Measurements from ENCODE around the gene KLHL29. TPM values are rescaled to one million over a fixed set of nuclear protein-coding genes. Genes with fewer than 3 reads are reported as not detected.

The KLHL29 gene
- total RNA-seq, 1 experiment from 2014 or later: 43.1 TPM

- Mint-ChIP-seq H3K4me1 (ENCODE audit: insufficient read depth, unreplicated experiment) (peaks cover 16% of the 10 kb centered on the region), H3K27ac (ENCODE audit: low read depth, unreplicated experiment) (no peak overlapping the region), H3K9me3 (ENCODE audit: unreplicated experiment) (no peaks in the 10 kb centered on the region), H3K4me3 (ENCODE audit: unreplicated experiment) (no peak overlapping the region), H3K27me3 (ENCODE audit: insufficient read depth, unreplicated experiment) (no peaks in the 10 kb centered on the region), H3K36me3 (ENCODE audit: insufficient read depth, unreplicated experiment) (no peaks in the 10 kb centered on the region)
- ChIA-PET CTCF (no interaction called here), POLR2A (no interaction called here)
- BruUV-seq (replicated peaks): no TSS peak
- DNase-seq (ENCODE audit: unreplicated experiment): peak; percentile 47
- intact Hi-C loops (cut with micrococcal nuclease): no loop called here
- TF ChIP-seq CTCF (IDR thresholded peaks at IDR 0.05; ENCODE audit: unreplicated experiment): no peak
Observed at GRCh38 chr2:23508066-23508390, 123.0 kb downstream of the KLHL29 start.

- Mint-ChIP-seq H3K36me3 (ENCODE audit: insufficient read depth, unreplicated experiment) (no peaks in the 10 kb centered on the region), H3K4me3 (ENCODE audit: unreplicated experiment) (no peak overlapping the region), H3K9me3 (ENCODE audit: unreplicated experiment) (no peaks in the 10 kb centered on the region), H3K27ac (ENCODE audit: low read depth, unreplicated experiment) (no peak overlapping the region), H3K27me3 (ENCODE audit: insufficient read depth, unreplicated experiment) (no peaks in the 10 kb centered on the region), H3K4me1 (ENCODE audit: insufficient read depth, unreplicated experiment) (peaks cover 16% of the 10 kb centered on the region)
- CTCF ChIA-PET: interaction anchor here (0.7 kb wide), 1 partner anchor 443 kb away, joined by 3 read pairs; no protein-coding TSS in a partner anchor
- TF ChIP-seq CTCF (IDR thresholded peaks at IDR 0.05; ENCODE audit: unreplicated experiment): no peak
- BruUV-seq (replicated peaks): no TSS peak
- POLR2A ChIA-PET: no interaction called here
- DNase-seq (ENCODE audit: unreplicated experiment): no peak
- intact Hi-C loops (cut with micrococcal nuclease): no loop called here
Observed at GRCh38 chr2:23509103-23509502, 124.1 kb downstream of the KLHL29 start.

GRCh38 chr2:23509596-23510292 is 124.8 kb downstream of the KLHL29 start:
- TF ChIP-seq CTCF (IDR thresholded peaks at IDR 0.05; ENCODE audit: unreplicated experiment): no peak
- no TSS peak for BruUV-seq (replicated peaks)
- Mint-ChIP-seq H3K4me1 (ENCODE audit: insufficient read depth, unreplicated experiment) (peaks cover 15% of the 10 kb centered on the region), H3K9me3 (ENCODE audit: unreplicated experiment) (no peaks in the 10 kb centered on the region), H3K27ac (ENCODE audit: low read depth, unreplicated experiment) (no peak overlapping the region), H3K36me3 (ENCODE audit: insufficient read depth, unreplicated experiment) (peaks cover 2% of the 10 kb centered on the region), H3K4me3 (ENCODE audit: unreplicated experiment) (no peak overlapping the region), H3K27me3 (ENCODE audit: insufficient read depth, unreplicated experiment) (no peaks in the 10 kb centered on the region)
- intact Hi-C loops (cut with micrococcal nuclease): no loop called here
- ChIA-PET POLR2A (no interaction called here), CTCF (interaction anchor here (0.6 to 0.7 kb wide), 2 partner anchors 144 to 212 kb away, joined by 3 read pairs; no protein-coding TSS in a partner anchor)
- DNase-seq (ENCODE audit: unreplicated experiment): no peak

GRCh38 chr2:23510471-23510870 is 125.5 kb downstream of the KLHL29 start:
- no TSS peak for BruUV-seq (replicated peaks)
- DNase-seq (ENCODE audit: unreplicated experiment): no peak
- Mint-ChIP-seq H3K36me3 (ENCODE audit: insufficient read depth, unreplicated experiment) (peaks cover 5% of the 10 kb centered on the region), H3K27me3 (ENCODE audit: insufficient read depth, unreplicated experiment) (no peaks in the 10 kb centered on the region), H3K4me1 (ENCODE audit: insufficient read depth, unreplicated experiment) (peaks cover 8% of the 10 kb centered on the region), H3K9me3 (ENCODE audit: unreplicated experiment) (no peaks in the 10 kb centered on the region), H3K4me3 (ENCODE audit: unreplicated experiment) (no peak overlapping the region), H3K27ac (ENCODE audit: low read depth, unreplicated experiment) (no peak overlapping the region)
- TF ChIP-seq CTCF (IDR thresholded peaks at IDR 0.05; ENCODE audit: unreplicated experiment): no peak
- POLR2A ChIA-PET: no interaction called here
- CTCF ChIA-PET: interaction anchor here (0.7 kb wide), 2 partner anchors 25 to 417 kb away, joined by 3 to 4 read pairs; no protein-coding TSS in a partner anchor
- intact Hi-C loops (cut with micrococcal nuclease): no loop called here
